Caco-2 (cell line): ENCODE measurements around the gene ANKRD28. TPM values are rescaled to one million over a fixed set of nuclear protein-coding genes. Genes with fewer than 3 reads are reported as not detected.
"Not testable (repeated sequence)": the region's sequence is repeated elsewhere in the genome, so short reads cannot be mapped to it uniquely, and the experiment has no call there.

Source experiments
- BruUV-seq: library from RNA; stranded (reverse); fragments of 400-500 nt; replicated peaks from 2 replicates; lab custom pipeline; 2021; lab: Mats Ljungman, UMichigan
- CTCF ChIA-PET: fragments of 300-600 bp; sonication (Branson Sonifier 250); formaldehyde crosslinking; loops from one replicate; lab custom pipeline; 2022; ENCODE audit warnings: antibody characterized with exemption; lab: Charles Lee
- POLR2A ChIA-PET: fragments of 300-600 bp; sonication (Branson Sonifier 250); formaldehyde crosslinking; loops from one replicate; lab custom pipeline; 2022; ENCODE audit warnings: antibody characterized with exemption; lab: Charles Lee
- DNase-seq, 2 experiments: peaks; one replicate each; pipeline versions ENCODE4 v3.0.0 to v3.0.0-alpha.2; 2020 to 2022
- H3K27me3 ChIP-seq: replicated peaks from 2 replicates; pipeline ENCODE4 v1.6.0; 2011; ENCODE audit warnings: low read length; ENCODE audit not compliant: control insufficient read depth, insufficient read depth
- H3K36me3 ChIP-seq: 2 replicates; pipeline ENCODE4 v1.5.1; 2011; ENCODE audit warnings: low read length; ENCODE audit not compliant: control insufficient read depth, insufficient read depth
- H3K4me1 ChIP-seq: fragments of 250-450 bp; sonication (Bioruptor Pico); 2 replicates; pipeline ENCODE4 v1.5.1; 2020; ENCODE audit warnings: mild to moderate bottlenecking
- H3K4me3 ChIP-seq: 2 replicates; pipeline ENCODE4 v1.5.1; 2011; ENCODE audit warnings: low read depth, mild to moderate bottlenecking, control low read depth, low read length
- H3K9me3 ChIP-seq: fragments of 250-450 bp; sonication (Bioruptor Pico); 2 replicates; pipeline ENCODE4 v1.5.1; 2020; ENCODE audit warnings: mild to moderate bottlenecking, moderate library complexity
- H3K27ac Mint-ChIP-seq: one replicate; pipeline ENCODE4 v1.8.0; 2022; ENCODE audit warnings: mixed read lengths; ENCODE audit not compliant: unreplicated experiment
- H3K27me3 Mint-ChIP-seq: one replicate; pipeline ENCODE4 v1.8.0; 2022; ENCODE audit warnings: mixed read lengths; ENCODE audit not compliant: insufficient read depth, unreplicated experiment
- H3K36me3 Mint-ChIP-seq: one replicate; pipeline ENCODE4 v1.8.0; 2022; ENCODE audit warnings: mild to moderate bottlenecking, mixed read lengths; ENCODE audit not compliant: insufficient read depth, unreplicated experiment
- H3K4me1 Mint-ChIP-seq: one replicate; pipeline ENCODE4 v1.8.0; 2022; ENCODE audit warnings: low read depth, mixed read lengths; ENCODE audit not compliant: unreplicated experiment
- H3K4me3 Mint-ChIP-seq: one replicate; pipeline ENCODE4 v1.8.0; 2022; ENCODE audit warnings: mild to moderate bottlenecking, moderate library complexity, mixed read lengths; ENCODE audit not compliant: unreplicated experiment
- H3K9me3 Mint-ChIP-seq: one replicate; pipeline ENCODE4 v1.8.0; 2022; ENCODE audit warnings: mixed read lengths; ENCODE audit not compliant: unreplicated experiment
- intact Hi-C: fragments of 100-400 bp; cut with micrococcal nuclease; formaldehyde crosslinking; loops from one replicate; pipeline ENCODE4 v1.10.0; 2022; ENCODE audit not compliant: unreplicated experiment
- total RNA-seq: library from RNA; stranded (reverse); gene quantifications from 2 replicates; pipeline ENCODE4 v1.2.3, GENCODE V29; 2022
- TF ChIP-seq, protein P1 (sequence below), 2 experiments: fragments of 200-600 bp in 1 of 2; IDR thresholded peaks; 1 replicate in 1 of 2; 2 replicates in 1 of 2; pipeline versions ENCODE4 v1.5.1 to v1.8.0; 2011 to 2022; ENCODE audit warnings: antibody characterized with exemption in 1 of 2, control low read depth in 1 of 2, inconsistent platforms in 1 of 2, low read depth in 1 of 2, low read length in 1 of 2, mild to moderate bottlenecking in 1 of 2, moderate library complexity in 1 of 2; ENCODE audit not compliant: insufficient read depth in 1 of 2, severe bottlenecking in 1 of 2, unreplicated experiment in 1 of 2

The ANKRD28 gene
- total RNA-seq, 1 experiment from 2014 or later = 37.2 TPM

DNA sequence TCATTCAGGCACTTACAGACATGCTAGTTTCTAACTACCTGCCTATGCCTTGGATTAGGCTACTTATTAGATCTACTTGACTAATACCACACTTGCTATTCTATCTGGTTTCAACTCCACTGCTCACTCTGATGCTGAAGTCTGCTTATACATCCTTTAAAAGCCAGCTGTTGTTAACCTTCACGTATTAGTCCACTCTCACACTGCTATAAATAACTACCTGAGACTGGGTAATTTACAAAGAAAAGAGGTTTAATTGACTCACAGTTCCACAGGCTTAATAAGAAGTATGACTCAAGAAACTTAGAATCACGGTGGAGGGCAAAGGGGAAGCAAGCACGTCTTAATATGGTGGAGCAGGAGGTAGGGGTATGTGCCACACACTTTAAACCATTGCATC, 47.7 kb upstream of the ANKRD28 start:
- Mint-ChIP-seq H3K27ac (no peak overlapping the region), H3K36me3 (peaks cover 6% of the 10 kb centered on the region)
- POLR2A ChIA-PET = no interaction called here

DNA sequence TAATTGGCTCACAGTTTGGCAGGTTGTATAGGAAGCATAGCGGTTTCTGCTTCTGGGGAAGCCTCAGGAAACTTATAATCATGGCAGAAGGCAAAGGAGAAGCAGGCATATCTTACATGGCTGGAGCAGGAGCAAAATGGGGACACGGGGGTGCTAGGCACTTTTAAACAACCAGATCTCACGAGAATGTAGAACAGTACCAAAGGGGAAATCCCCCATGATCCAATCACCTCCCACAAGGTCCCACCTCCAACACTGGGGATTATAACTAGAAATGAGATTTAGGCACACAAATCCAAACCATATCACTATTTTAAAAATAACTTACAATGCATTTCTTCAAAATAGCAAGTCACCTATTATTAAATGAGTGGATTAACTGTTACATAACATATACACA, 47.1 kb upstream of the ANKRD28 start:
- CTCF ChIA-PET = no interaction called here

More for the DNA sequence above, 47.7 kb upstream of the ANKRD28 start:
- Histone ChIP-seq H3K27me3 (no peaks in the 10 kb centered on the region), H3K36me3 (no peaks in the 10 kb centered on the region), H3K9me3 (0 out of 2 replicates have a peak, but pooled peaks cover 4% of the 10 kb centered on the region), H3K4me3 (no peak overlapping the region), H3K4me1 (no peaks in the 10 kb centered on the region)
- CTCF ChIA-PET = no interaction called here
- no peaks in the 10 kb centered on the region for H3K27me3 Mint-ChIP-seq
- peaks cover 10% of the 10 kb centered on the region for H3K9me3 Mint-ChIP-seq
- intact Hi-C loops = no loop called here
- no peaks in the 10 kb centered on the region for H3K4me1 Mint-ChIP-seq
- TF ChIP-seq, protein P1, sequence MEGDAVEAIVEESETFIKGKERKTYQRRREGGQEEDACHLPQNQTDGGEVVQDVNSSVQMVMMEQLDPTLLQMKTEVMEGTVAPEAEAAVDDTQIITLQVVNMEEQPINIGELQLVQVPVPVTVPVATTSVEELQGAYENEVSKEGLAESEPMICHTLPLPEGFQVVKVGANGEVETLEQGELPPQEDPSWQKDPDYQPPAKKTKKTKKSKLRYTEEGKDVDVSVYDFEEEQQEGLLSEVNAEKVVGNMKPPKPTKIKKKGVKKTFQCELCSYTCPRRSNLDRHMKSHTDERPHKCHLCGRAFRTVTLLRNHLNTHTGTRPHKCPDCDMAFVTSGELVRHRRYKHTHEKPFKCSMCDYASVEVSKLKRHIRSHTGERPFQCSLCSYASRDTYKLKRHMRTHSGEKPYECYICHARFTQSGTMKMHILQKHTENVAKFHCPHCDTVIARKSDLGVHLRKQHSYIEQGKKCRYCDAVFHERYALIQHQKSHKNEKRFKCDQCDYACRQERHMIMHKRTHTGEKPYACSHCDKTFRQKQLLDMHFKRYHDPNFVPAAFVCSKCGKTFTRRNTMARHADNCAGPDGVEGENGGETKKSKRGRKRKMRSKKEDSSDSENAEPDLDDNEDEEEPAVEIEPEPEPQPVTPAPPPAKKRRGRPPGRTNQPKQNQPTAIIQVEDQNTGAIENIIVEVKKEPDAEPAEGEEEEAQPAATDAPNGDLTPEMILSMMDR (IDR thresholded peaks at IDR 0.05; ENCODE audit: insufficient read depth in 1 of 2, low read depth in 1 of 2, low read length in 1 of 2, severe bottlenecking in 1 of 2, unreplicated experiment in 1 of 2) = no peak
- no TSS peak for BruUV-seq
- H3K4me3 Mint-ChIP-seq = no peak overlapping the region
- DNase-seq = no peak

DNA sequence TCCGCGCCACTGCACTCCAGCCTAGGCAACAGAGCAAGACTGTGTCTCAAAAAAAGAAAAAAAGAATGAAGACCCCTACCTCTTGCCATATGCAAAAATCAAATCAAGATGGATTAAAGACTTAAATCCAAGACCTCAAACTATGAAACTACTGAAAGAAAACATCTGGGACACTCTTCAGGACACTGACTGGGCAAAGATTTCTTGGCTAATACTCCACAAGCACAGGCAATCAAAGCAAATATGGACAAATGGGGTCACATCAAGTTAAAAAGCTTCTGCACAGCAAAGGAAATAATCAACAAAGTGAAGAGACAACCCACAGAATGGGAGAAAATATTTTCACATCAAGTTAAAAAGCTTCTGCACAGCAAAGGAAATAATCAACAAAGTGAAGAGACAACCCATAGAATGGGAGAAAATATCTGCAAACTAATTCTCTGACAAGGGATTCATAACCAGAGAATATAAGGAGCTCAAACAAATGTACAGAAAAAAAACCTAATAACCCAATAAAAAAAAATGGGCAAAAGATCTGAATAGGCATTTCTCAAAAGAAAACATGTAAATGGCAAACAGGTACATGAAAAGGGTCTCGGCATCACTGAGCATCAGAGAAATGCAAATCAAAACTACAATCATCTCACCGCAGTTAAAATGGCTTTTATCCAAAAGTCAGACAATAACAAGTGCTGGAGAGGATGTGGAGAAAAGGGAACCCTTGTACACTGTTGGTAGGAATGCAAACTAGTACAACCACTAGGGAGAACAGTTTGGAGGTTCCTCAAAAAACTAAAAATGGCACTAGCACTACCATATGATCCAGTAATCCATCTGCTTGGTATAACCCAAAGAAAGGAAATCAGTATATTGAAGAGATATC, 43.6 kb upstream of the ANKRD28 start:
- H3K9me3 Mint-ChIP-seq, H3K9me3 ChIP-seq, H3K27me3 ChIP-seq, H3K4me1 Mint-ChIP-seq, H3K27me3 Mint-ChIP-seq, H3K4me1 ChIP-seq, H3K4me3 ChIP-seq, H3K4me3 Mint-ChIP-seq, intact Hi-C loops, CTCF ChIA-PET, H3K27ac Mint-ChIP-seq, BruUV-seq, H3K36me3 Mint-ChIP-seq, POLR2A ChIA-PET, H3K36me3 ChIP-seq, DNase-seq: not testable (repeated sequence)

More for the DNA sequence above, 47.1 kb upstream of the ANKRD28 start:
- Histone ChIP-seq H3K4me1 (no peaks in the 10 kb centered on the region), H3K36me3 (no peaks in the 10 kb centered on the region), H3K27me3 (no peaks in the 10 kb centered on the region), H3K4me3 (no peak overlapping the region), H3K9me3 (0 out of 2 replicates have a peak, but pooled peaks cover 4% of the 10 kb centered on the region)
- no peak overlapping the region for H3K27ac Mint-ChIP-seq
- BruUV-seq = no TSS peak
- intact Hi-C loops = no loop called here
- no peak overlapping the region for H3K4me3 Mint-ChIP-seq
- no peaks in the 10 kb centered on the region for H3K4me1 Mint-ChIP-seq
- no peak for DNase-seq
- H3K27me3 Mint-ChIP-seq = no peaks in the 10 kb centered on the region
- peaks cover 6% of the 10 kb centered on the region for H3K36me3 Mint-ChIP-seq
- peaks cover 9% of the 10 kb centered on the region for H3K9me3 Mint-ChIP-seq
- TF ChIP-seq, protein P1 (IDR thresholded peaks at IDR 0.05; ENCODE audit: insufficient read depth in 1 of 2, low read depth in 1 of 2, low read length in 1 of 2, severe bottlenecking in 1 of 2, unreplicated experiment in 1 of 2) = no peak
- POLR2A ChIA-PET = no interaction called here
